Measurements from ENCODE around the gene MACO1. TPM values are rescaled to one million over a fixed set of nuclear protein-coding genes. Genes with fewer than 3 reads are reported as not detected.

MACO1 gene
- total and polyA plus RNA-seq, 10 of the 15 experiments (the other 5 are each of a cell fraction or from before 2014, with no cell fraction given): 3.2 to 19.8 (median 10.3) TPM

GRCh38 chr1:25504706-25505595, 74.3 kb downstream of the MACO1 start (continued):
- TF ChIP-seq PRDM15 (CRISPR knock-in tag; IDR thresholded peaks at IDR 0.05): no peak
- TF ChIP-seq RCOR1 (conservative IDR thresholded peaks at IDR 0.05; ENCODE audit: low read depth, low read length): no peak
- TF ChIP-seq EP300 (IDR thresholded peaks at IDR 0.05; ENCODE audit: borderline replicate concordance in 1 of 2, control insufficient read depth in 1 of 2, low read depth in 2 of 2, low read length in 2 of 2): no peak
- TF ChIP-seq PML (IDR thresholded peaks at IDR 0.05; ENCODE audit: low read length): no peak
- TF ChIP-seq RAD51 (IDR thresholded peaks at IDR 0.05): no peak
- no peak for TF ChIP-seq BCL11A (IDR thresholded peaks at IDR 0.05; ENCODE audit: low read depth, low read length)
- TF ChIP-seq IKZF2 (IDR thresholded peaks at IDR 0.05): no peak
